Kidney (tissue), 14 donors: Measurements from ENCODE around the gene CALY. TPM values are rescaled to one million over a fixed set of nuclear protein-coding genes. Genes with fewer than 3 reads are reported as not detected.

Experiments
- DNase-seq, 5 donors: peaks; one replicate each; pipeline ENCODE4 v3.0.0-alpha.2; 2013 to 2020
- FAIRE-seq: peaks from 2 replicates; lab custom pipeline; 2012; peaks lifted over from hg19 to GRCh38; lab: Jason Lieb, UNC
- H3K27ac ChIP-seq, 2 donors: one replicate each; pipeline ENCODE4 v1.7.0; 2013; ENCODE audit warnings: low read depth in 2 of 2, low read length in 2 of 2, inconsistent platforms in 1 of 2
- H3K27me3 ChIP-seq: one replicate; pipeline ENCODE4 v1.7.1; 2013; ENCODE audit warnings: low read length, inconsistent platforms; ENCODE audit not compliant: control insufficient read depth, insufficient read depth
- H3K36me3 ChIP-seq, 3 donors: one replicate each; pipeline versions ENCODE4 v1.7.0 to v1.7.1; 2013; ENCODE audit warnings: low read length in 3 of 3, control low read depth in 1 of 3, inconsistent platforms in 1 of 3; ENCODE audit not compliant: insufficient read depth in 3 of 3, control insufficient read depth in 2 of 3
- H3K4me1 ChIP-seq, 3 donors: one replicate each; pipeline versions ENCODE4 v1.7.0 to v1.7.1; 2013; ENCODE audit warnings: low read length in 3 of 3, inconsistent platforms in 1 of 3, low read depth in 1 of 3; ENCODE audit not compliant: control insufficient read depth in 2 of 3, insufficient read depth in 2 of 3
- H3K4me3 ChIP-seq, 3 donors: one replicate each; pipeline versions ENCODE4 v1.7.0 to v1.8.1; 2013; ENCODE audit warnings: low read length in 3 of 3, control low read depth in 1 of 3, inconsistent platforms in 1 of 3
- H3K9ac ChIP-seq, 3 donors: one replicate each; pipeline versions ENCODE4 v1.7.0 to v1.7.1; 2013; ENCODE audit warnings: low read length in 3 of 3, control low read depth in 1 of 3, inconsistent platforms in 1 of 3
- H3K9me3 ChIP-seq, 3 donors: one replicate each; pipeline versions ENCODE4 v1.7.0 to v1.7.1; 2013; ENCODE audit warnings: low read length in 3 of 3, control low read depth in 1 of 3, inconsistent platforms in 1 of 3; ENCODE audit not compliant: control insufficient read depth in 2 of 3, insufficient read depth in 1 of 3
- intact Hi-C: fragments of 100-400 bp; cut with DNase I; formaldehyde crosslinking; loops from one replicate; pipeline ENCODE4 v1.11.1; 2022
- polyA plus RNA-seq: library from polyadenylated mRNA; stranded (reverse); fragments of 350-450 nt; fragmentation: Illumina TruSeq; extraction: RNeasy Lipid Tissue Mini Kit (QIAGEN cat#74804); gene quantifications from one replicate; pipeline ENCODE4 v1.2.3, GENCODE V29; 2014; ENCODE audit warnings: low read depth, low replicate concordance; ENCODE audit not compliant: insufficient read depth
- total RNA-seq: library from RNA; stranded (reverse); fragmentation: NEBNext Ultra II Directional; extraction: Animal tissue kit (Norgen Biotek cat#: 25700); gene quantifications from one replicate; pipeline ENCODE4 v1.2.1, GENCODE V29; 2021
- TF ChIP-seq, protein P1 (sequence below): IDR thresholded peaks from 3 replicates; pipeline ENCODE4 v1.5.1; 2012; ENCODE audit warnings: mild to moderate bottlenecking, moderate library complexity, borderline replicate concordance; ENCODE audit not compliant: insufficient read depth; ENCODE audit errors: extremely low read depth
- donor health status: control.
- donor health status: control.
- donor health status: control.
- donor health status: control.
- donor health status: control.
- donor health status: DM: yes; HTN: yes; CAD: no.
- donor health status: Normal renal cell carcinoma (clear cell type).

CALY gene
- total and polyA plus RNA-seq, 2 donors from 2014 or later: 0.41 to 0.54 TPM

DNA sequence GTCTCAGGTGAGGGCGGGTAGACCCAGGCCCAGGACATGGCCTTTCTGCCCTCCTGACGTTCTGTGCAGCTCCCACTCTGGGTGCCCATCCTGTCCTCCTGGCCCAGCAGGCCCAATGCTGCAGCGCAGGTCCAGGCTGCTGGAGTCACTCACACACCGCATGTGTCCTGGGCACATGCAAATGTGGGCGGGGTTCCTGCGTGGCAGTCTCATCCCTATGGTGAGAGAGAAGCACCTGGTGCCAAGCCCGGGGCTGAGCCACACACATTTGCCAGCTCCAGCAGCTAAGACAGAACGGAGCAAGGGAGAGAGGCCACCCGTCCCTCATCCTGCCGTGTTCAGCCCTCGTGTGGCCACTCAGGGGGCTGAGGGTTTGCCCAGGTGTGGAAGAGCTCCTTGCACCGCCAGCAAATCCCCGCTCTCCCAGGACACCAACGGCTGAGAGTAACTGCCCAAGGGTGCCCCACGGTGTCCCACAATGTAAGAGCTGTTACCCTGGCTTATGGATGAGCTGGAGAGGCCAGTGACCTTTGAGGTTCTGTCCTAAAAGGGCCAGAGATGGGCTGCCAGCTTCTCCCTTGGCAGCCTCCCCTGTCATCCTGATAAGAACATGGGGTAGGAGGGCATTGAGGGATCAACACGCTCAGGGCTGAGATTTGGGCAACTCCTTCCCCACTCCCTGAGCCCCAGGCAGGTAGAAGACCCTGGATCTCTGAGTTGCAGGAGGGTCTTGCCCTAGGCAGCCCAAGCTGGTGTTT, 16.7 kb upstream of the CALY start:
- peaks cover 0 to 9% (median 0%) of the 10 kb centered on the region in 3 donors for H3K4me1 ChIP-seq
- no peak overlapping the region for H3K4me3 ChIP-seq
- H3K27me3 ChIP-seq: no peaks in the 10 kb centered on the region
- no peak overlapping the region for H3K27ac ChIP-seq
- DNase-seq: no peak
- TF ChIP-seq, protein P1, sequence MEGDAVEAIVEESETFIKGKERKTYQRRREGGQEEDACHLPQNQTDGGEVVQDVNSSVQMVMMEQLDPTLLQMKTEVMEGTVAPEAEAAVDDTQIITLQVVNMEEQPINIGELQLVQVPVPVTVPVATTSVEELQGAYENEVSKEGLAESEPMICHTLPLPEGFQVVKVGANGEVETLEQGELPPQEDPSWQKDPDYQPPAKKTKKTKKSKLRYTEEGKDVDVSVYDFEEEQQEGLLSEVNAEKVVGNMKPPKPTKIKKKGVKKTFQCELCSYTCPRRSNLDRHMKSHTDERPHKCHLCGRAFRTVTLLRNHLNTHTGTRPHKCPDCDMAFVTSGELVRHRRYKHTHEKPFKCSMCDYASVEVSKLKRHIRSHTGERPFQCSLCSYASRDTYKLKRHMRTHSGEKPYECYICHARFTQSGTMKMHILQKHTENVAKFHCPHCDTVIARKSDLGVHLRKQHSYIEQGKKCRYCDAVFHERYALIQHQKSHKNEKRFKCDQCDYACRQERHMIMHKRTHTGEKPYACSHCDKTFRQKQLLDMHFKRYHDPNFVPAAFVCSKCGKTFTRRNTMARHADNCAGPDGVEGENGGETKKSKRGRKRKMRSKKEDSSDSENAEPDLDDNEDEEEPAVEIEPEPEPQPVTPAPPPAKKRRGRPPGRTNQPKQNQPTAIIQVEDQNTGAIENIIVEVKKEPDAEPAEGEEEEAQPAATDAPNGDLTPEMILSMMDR: no peak
- intact Hi-C loops: no loop called here
- no peak for FAIRE-seq
- no peak overlapping the region for H3K9ac ChIP-seq
- H3K36me3 ChIP-seq: no peaks in the 10 kb centered on the region
- no peaks in the 10 kb centered on the region for H3K9me3 ChIP-seq

DNA sequence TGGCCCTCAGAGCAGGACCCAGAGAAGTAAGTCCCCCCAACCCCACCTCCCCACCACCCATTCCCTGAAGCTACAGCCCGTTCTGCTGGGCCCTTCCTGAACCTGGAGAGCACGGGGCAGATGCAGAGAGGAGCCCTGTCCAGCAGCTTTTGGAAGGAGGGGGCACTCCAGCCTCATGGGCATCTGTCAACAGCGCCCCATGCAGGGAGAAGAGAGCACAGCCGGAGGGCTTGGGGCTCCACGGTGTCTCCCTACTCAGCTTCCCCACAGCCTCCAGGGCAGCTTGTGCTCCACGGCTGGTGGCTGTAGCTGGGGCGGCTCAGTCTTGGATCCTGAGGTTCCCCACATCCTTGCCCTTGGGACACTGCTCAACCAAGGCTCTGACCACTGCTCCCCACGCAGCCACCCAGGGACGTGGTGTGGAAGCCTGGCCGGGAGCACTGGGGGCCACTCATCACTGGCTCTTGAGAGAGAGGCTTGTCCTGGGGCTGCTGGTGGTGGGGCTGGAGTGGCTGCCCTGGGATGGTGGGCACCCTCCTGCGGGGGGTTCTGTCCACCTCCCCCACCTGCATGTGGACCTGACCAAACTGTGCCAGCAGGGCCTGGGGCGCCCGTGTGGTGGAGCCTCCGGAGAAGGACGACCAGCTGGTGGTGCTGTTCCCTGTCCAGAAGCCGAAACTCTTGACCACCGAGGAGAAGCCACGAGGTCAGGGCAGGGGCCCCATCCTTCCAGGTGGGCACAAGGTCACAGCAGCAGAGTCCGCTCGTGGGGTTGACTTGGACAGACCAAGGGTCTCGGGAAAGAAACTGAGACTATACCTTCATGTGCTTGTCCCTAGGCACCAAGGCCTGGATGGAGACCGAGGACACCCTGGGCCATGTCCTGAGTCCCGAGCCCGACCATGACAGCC, 15.0 kb upstream of the CALY start:
- TF ChIP-seq, protein P1: no peak
- no peak for FAIRE-seq

DNA sequence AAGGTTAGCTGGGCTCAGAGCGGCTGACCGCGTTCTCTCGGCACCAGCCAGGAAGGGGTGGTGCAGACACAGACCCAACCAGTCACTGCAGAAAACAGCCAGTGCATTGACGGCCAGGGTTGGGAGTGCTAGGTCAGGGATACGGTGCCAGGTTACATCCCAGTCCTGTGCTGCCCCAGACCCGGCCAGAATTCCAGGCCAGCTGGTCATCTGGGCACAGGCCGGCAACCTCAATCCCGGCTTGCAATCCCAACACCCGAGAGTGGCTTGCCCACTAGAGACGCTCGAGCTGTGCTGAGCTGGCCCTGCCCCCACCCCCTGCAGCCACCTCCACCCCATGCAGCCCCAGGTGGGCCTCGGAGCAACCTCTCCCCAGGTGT, 14.2 kb upstream of the CALY start:
- no peak for FAIRE-seq
- no peaks in the 10 kb centered on the region for H3K36me3 ChIP-seq
- intact Hi-C loops: no loop called here
- TF ChIP-seq, protein P1: no peak
- no peaks in the 10 kb centered on the region for H3K9me3 ChIP-seq
- H3K27me3 ChIP-seq: no peaks in the 10 kb centered on the region
- H3K4me3 ChIP-seq: no peak overlapping the region
- no peak for DNase-seq
- no peak overlapping the region for H3K9ac ChIP-seq
- no peak overlapping the region for H3K27ac ChIP-seq
- H3K4me1 ChIP-seq: no peaks in the 10 kb centered on the region

More for the DNA sequence above, 15.0 kb upstream of the CALY start:
- H3K4me3 ChIP-seq: no peak overlapping the region
- no peak overlapping the region for H3K9ac ChIP-seq
- H3K4me1 ChIP-seq: peaks cover 0 to 3% (median 0%) of the 10 kb centered on the region in 3 donors
- H3K27ac ChIP-seq: no peak overlapping the region
- no peaks in the 10 kb centered on the region for H3K27me3 ChIP-seq
- DNase-seq: no peak
- intact Hi-C loops: no loop called here
- H3K9me3 ChIP-seq: no peaks in the 10 kb centered on the region
- H3K36me3 ChIP-seq: no peaks in the 10 kb centered on the region
